Measurements from ENCODE around the gene WNT6.
A peak's percentile ranks its signal among the peaks of the same experiment; 100 is the strongest.

WNT6 gene

DNA sequence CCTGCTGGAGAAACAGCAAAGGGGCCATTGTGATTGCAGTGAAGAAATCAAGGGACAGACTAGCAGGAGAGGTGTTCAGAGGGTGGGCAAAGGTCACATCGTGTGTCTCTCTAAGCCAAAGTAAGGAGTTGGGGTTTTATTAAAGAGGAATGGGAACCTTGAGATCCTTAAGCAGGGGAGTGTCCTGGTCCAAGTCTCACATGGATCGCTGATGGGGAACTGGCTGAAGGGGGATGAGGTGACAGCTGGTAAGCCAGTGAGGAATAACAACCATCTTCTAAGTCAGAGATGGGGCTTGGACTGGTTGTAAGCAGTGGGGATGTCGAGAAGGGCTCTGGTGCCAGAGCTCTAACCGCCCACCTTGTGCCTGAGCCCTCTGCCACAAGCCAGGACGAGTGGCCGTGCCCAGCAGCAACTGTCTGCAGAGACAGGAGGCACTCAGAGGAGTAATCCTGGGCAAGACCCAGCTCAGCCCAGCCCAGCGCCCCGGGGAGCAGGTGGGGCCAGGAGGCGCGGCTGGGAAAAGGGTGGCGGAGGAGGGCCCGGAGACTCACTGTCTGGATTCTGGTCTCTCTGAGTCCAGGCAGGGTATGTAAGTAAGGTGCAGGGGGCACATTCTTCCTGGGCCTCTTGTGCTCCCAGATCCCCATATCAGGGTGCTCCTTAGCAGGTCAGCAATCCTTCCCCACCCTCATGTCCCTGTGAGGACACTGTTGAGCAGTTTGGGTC, 34.7 kb downstream of the WNT6 start:
- no peak for DNase-seq

DNA sequence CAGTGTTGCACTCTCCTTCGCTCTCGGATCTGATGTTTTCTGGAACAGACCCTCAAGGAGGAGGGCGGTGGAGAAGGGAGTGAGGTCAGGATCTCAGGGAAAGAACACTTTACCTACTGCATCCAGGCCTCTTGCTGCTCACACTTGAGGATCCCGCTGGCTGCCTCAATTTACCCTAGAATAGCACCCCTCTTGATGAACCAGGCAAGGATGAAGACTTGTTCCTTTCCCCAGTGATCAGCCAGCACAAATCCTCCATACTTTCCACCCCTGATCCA, 35.2 kb downstream of the WNT6 start:
- DNase-seq, result no peak

DNA sequence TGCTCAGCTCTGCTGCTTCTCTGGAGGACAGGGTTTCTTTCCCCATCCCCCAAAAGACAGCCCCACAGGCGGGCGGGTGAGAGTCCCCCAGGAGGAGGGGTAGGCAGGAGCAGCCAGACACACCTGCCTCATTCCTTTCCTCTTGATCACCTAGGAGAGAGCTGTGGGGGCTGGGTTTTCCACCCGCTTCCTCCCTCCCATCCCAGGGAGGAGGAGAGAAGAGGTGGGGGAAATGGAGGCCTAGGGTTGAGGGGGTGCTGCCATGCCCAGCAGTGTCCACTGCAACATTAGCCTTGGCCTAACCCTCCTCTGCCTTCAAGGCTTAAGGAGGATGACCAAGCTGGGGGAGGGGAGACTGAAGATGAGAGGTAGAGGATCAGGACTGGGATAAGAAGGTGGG, 35.7 kb downstream of the WNT6 start:
- DNase-seq, result no peak

DNA sequence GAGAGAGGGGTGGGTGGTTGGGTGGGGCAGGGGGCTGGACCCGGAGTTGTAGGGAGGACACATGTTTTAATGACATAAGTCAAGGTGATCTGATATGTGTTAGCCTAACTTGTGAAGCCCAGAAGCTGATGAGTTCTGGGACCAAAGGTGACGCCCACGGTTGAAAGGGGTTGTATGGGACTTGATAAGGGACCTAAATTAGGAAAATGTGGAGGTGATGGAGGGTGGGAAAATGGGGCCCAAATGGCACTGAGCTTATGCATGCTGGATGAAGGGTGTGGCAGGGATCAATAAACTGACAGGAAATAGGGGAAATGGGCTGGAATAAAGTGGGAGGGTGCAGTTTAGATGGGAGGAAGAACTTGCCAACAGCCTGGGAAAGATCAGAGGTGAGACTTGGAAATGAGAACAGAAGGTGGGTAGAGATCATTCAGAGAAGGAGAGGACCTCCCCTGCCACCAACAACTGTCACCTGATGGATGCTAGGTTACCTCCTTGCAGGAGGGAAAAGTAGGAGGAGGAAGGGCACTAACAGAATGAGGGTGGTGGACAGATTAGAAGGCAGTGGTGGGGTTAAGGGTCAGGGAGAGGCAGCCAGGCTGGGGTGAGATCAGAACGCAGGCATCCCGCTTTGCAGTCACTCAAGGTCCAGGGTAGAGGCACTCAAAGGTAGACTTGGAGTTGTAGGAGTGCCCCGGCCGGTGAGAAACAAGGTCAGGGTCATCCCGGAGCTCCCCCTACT, 36.3 kb downstream of the WNT6 start:
- no peak for DNase-seq

DNA sequence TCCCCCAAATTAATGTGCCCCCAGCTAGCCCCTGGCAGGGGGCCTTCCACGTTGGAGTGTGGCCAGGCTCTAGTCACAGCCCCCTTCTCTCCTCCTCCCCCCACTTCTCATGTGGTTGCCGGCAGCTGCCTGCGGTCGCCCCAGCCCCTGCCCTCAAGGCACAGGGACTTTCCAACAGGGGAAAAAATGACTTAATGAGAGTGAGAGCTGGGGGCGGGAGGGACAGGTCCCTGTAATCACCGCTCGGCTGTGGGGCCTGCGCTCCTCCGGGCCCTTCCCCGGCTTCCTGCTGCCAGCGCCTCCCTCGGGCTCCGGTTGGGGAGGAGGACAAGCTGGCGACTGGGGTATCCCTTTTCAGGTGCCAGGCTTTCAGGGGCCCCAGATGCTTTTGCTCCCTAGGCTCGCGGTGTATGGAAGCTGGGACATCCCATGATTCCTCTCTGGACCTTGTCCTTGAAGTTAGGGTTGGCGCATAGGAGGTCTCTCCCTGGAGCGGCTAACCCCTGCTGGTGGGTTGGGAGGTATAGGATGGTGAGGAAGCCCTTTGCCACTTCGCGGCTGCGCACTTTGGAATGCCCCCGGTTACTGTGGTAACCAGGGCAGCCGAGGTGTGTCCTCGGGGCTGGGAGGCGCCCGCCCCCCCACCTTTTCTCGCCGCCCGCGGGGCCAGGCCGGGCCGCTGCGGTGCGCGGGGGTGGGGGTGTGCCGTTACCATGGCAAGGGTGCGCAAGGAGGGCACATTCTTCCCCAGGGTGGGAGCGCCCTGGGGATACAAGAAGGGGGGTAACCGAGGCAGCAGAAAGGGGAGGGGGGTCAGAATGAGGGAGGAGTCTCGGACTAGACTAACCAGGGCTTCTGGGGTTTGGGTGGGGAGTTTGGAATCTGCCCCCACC, 37.1 kb downstream of the WNT6 start:
- DNase-seq, result peak; percentile 78 to 86

DNA sequence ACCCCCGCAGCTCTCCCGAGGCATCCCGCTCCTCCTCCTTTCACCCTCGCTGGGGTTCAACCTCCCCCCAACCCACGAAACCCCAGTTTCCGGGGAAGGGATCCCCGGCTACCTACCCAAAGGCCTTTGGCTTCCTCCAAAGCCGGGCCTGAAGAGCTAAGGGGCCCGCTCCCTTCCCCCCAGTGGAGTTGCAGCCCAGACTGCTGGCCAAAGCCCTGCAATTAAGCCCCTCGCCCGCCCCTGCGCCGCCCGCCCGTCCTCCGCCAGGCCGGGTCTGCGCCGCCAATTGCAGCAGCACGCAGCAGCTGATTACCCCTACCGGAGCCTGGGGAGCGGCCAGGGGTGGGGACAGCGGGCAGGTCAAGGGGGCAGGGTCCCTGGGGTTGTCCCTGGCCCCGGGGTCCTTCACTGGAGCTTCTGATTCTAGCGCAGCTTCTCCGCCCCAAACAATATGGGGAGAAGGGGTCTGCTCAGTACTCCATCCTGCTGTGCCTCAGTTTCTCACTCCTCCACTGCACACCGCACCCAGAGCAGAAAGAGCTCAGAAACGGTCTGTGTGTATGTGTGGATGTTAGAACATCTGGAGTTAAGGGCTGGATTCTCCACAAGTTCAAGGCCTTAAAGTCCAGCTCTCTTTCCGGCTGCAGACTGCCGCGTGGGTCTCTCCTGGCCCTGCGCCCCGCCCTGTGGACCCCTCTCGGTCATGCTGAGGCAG, 37.9 kb downstream of the WNT6 start:
- no peak for DNase-seq

DNA sequence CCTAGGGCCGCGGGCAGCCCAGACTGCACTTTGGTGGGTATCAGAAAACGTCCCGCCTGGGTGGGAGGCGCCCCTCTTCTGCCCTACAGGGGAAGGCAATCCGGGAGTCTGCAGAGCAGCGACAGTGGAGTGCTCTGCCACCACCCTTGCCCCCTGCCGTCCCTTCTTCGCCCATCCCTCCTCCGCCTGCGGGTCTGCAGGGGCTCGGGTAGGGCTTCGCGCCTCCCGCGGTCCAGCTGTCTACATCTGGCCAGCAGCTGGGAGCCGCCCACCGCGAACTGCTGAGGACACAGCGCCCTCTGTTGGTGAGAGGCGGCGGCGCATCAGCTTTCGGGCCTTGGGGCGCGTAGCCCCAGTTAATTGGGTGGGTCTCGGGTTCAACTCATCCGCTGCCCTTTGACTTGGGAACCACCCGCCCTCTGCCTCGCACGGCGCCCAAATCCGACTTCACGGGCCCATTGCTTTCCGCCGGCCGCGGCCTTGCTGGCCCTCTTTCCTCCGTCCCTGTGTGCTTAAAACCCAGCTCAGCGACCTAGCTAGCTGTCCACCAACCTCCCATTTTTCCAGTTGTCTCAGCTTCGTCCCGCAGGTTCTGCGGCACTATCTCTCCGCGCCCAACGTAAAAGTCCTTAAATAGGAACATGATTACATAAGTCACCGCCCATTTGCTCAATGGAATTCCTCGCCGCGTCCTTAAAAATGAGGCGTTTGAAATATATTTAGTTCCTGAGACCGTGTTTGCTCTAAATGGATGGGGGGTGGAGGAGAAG, 38.7 kb downstream of the WNT6 start:
- DNase-seq, result peak; percentile 74 to 78

DNA sequence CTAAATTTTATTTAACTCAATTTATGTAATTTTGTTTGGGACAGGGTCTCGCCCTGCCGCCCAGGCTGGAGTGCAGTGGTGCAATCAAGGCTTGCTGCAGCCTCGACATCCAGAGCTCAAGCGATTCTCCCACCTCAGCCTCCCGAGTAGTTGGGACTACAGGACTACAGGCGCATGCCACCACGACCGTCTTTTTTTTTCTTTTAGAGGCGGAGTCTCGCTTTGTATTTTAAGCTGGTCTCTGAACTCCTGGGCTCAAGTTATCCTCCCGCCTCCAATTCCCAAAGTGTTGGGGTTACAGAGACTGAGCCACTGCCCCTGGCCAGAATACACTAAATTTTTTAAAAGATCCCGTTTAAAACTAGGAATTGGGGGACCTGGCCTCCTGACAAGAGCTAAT, 39.5 kb downstream of the WNT6 start:
- DNase-seq, result no peak

DNA sequence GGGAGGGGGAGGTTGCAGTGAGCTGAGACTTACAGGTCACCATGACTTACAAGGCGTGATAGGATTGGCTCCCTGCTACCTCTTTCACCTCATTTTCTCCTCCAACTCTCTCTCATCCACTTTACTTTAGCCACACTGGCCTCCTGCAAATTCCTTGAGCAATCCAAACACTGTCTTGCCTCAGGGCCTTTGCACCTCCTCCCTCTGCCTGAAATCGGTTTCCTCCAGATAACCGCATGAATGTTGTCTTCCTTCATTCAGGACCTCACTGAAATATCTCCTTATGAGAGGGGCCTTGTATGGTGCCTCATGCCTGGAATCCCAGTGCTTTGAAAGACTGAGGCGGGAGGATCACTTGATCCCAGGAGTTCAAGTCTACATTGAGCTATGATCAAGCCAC, 42.8 kb downstream of the WNT6 start:
- no peak for DNase-seq

DNA sequence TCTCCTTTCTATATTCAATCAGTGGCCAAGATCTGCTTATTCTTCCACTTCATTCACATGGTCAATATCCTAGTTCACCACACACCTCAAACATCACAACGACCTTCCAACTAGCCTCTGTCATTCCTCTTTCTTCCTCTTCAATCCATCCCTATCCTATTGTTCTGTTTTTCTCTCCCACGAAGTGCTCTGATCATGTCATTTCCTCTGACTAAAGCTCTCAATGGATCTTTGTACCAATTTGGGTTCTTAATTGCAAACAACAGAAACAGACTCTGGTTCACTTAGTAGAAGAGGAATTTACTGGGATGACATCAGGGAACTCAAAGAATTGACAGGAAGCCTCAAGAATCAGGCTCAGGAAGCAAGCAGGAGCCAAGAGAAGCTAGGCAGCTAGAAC, 44.6 kb downstream of the WNT6 start:
- DNase-seq, result no peak

DNA sequence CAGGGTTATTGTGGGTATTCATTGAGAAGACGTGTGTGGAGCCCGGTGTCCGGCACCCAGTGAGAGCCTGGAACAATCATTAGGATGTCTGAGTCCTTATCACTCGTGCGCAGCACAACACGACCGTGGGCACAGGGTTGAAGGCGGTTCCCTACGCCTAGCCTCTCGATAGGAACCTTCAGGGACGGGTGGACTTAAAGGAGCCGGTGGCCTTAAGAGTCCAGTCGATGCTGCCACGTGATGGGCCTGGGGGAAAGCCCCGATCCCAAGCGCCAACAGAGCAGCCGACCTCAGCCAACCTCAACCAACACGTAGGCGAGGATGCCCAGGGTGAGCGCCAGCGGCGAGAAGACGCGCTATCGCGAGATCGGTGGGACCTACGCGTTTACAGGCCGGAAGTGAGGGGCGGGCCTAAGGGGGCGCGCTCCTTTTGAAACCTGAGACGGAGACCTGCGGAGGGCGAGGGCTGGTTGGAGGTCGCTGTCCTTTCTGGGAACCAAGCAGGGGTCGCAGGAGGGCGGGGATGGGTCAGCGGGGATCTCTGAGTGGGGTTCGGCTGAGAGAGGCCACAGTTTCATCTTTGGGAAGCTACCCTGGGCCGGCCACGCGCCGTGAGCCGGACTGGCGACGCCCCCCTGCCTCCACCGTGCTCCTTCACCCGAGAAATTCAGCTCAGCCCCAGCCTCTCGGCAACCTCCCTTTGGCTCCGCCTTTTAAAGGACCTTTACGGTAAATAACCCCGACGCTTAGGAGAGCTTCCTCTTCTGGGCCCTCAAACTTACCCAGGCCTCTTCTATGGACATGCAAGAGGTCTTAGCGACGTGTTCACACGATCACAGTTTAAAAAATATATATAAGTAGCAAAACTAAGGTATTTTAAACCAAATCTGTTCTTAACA, 49.4 kb downstream of the WNT6 start:
- DNase-seq, result peak; percentile 86

DNA sequence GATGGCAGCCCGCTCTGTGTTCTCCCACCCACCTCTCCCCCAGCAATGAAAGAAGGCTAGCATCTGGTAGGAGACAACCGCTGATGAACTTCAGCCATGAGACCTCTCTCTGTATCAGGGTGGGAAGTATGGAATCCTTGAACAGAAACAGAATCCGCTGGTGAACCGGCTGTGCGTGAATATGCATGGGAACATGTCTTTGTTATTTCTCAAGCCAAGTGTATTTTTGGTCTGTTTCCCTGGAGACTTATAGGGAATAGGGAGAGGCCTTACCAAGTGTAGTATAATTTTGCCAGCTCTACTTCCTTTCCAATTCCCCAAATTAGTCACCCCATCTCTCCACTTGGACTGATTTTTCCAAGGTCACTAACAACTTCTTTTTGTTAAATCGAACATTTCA, 51.1 kb downstream of the WNT6 start:
- DNase-seq, result no peak

DNA sequence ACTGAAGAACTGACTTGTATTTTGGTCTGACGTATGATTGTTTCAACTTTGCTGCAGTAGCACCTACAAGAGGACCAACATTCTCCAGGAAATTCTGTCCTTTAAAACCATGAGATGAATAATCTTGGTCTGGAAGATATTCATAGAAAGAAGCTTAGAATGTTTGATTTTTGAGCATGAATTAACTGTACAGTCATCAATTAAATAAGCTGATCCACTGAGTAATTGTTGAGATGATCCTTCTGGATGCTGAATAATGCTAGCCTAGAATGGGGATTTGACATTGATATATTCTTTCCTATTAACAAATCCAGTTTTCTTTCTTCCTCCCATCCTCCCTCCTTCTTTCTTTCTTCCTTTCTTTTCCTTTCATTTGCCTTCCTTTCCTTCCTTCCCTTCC, 60.9 kb downstream of the WNT6 start:
- DNase-seq, result no peak
